HepG2 (cell line): ENCODE results near the gene DHX36. TPM values are rescaled to one million over a fixed set of nuclear protein-coding genes. Genes with fewer than 3 reads are reported as not detected.
A peak's percentile ranks its signal among the peaks of the same experiment; 100 is the strongest.

Experiments used
- EEA1 ChIP-seq: sonication (generic); formaldehyde crosslinking; IDR thresholded peaks from 2 replicates; pipeline ENCODE4 v1.5.1; 2020; ENCODE audit warnings: mild to moderate bottlenecking, missing genetic modification reagents, borderline replicate concordance
- EP300 ChIP-seq, 3 experiments: sonication (generic) in 1 of 3; formaldehyde crosslinking in 1 of 3; IDR thresholded peaks; 2 replicates each; pipeline versions ENCODE4 v1.5.1 to v1.6.1; 2011 to 2020; ENCODE audit warnings: low read depth in 2 of 3, low read length in 2 of 3, borderline replicate concordance in 1 of 3, improper control_type of control experiment in 1 of 3, mild to moderate bottlenecking in 1 of 3, missing genetic modification reagents in 1 of 3, moderate library complexity in 1 of 3
- HCFC1 ChIP-seq: fragments of 150-350 bp; IDR thresholded peaks from 2 replicates; pipeline ENCODE4 v1.6.1; 2014; ENCODE audit warnings: low read depth, low read length
- HOXA7 ChIP-seq: sonication (generic); formaldehyde crosslinking; IDR thresholded peaks from 2 replicates; pipeline ENCODE4 v1.8.1; 2022; ENCODE audit warnings: mild to moderate bottlenecking, missing genetic modification reagents, moderate library complexity
- JUND ChIP-seq: sonication (generic); formaldehyde crosslinking; IDR thresholded peaks from 2 replicates; pipeline ENCODE4 v1.8.0; 2022; ENCODE audit warnings: mild to moderate bottlenecking, missing genetic modification reagents
- KAT8 ChIP-seq: IDR thresholded peaks from 2 replicates; pipeline ENCODE4 v1.6.1; 2016; ENCODE audit warnings: missing genetic modification reagents, missing compliant biosample characterization
- NAIF1 ChIP-seq: sonication (generic); formaldehyde crosslinking; IDR thresholded peaks from 2 replicates; pipeline ENCODE4 v1.5.0; 2020; ENCODE audit warnings: mild to moderate bottlenecking, missing genetic modification reagents, borderline replicate concordance
- NFATC3 ChIP-seq: sonication (generic); formaldehyde crosslinking; IDR thresholded peaks from 2 replicates; pipeline ENCODE4 v1.5.1; 2020; ENCODE audit warnings: mild to moderate bottlenecking, missing genetic modification reagents
- SALL1 ChIP-seq: sonication (generic); formaldehyde crosslinking; IDR thresholded peaks from 2 replicates; pipeline ENCODE4 v1.8.0; 2022; ENCODE audit warnings: mild to moderate bottlenecking, missing genetic modification reagents
- SIX4 ChIP-seq: sonication (generic); formaldehyde crosslinking; IDR thresholded peaks from 2 replicates; pipeline ENCODE4 v1.4.0; 2020; ENCODE audit warnings: missing genetic modification reagents
- SOX13 ChIP-seq, 3 experiments: fragments of 450-650 bp in 1 of 3; sonication (generic) in 1 of 3; formaldehyde crosslinking in 1 of 3; IDR thresholded peaks in 2 of 3; conservative IDR thresholded peaks in 1 of 3; 2 replicates each; pipeline versions ENCODE4 v1.5.0 to v1.6.1; 2016 to 2020; ENCODE audit warnings: antibody characterized with exemption in 1 of 3, mild to moderate bottlenecking in 1 of 3, missing compliant biosample characterization in 1 of 3, missing genetic modification reagents in 1 of 3, moderate library complexity in 1 of 3
- SP4 ChIP-seq: sonication (generic); formaldehyde crosslinking; IDR thresholded peaks from 2 replicates; pipeline ENCODE4 v1.8.1; 2023; ENCODE audit warnings: mild to moderate bottlenecking, missing genetic modification reagents
- SRY ChIP-seq: sonication (generic); formaldehyde crosslinking; IDR thresholded peaks from 2 replicates; pipeline ENCODE4 v1.8.0; 2022; ENCODE audit warnings: mild to moderate bottlenecking, missing genetic modification reagents
- THYN1 ChIP-seq: sonication (generic); formaldehyde crosslinking; IDR thresholded peaks from 2 replicates; pipeline ENCODE4 v1.8.1; 2023; ENCODE audit warnings: low read depth, mild to moderate bottlenecking, moderate library complexity, missing genetic modification reagents, borderline replicate concordance
- TP53 ChIP-seq: sonication (generic); formaldehyde crosslinking; conservative IDR thresholded peaks from 2 replicates; pipeline ENCODE4 v1.4.0; 2020; ENCODE audit warnings: missing genetic modification reagents
- USF2 ChIP-seq, 2 experiments: sonication (generic) in 1 of 2; formaldehyde crosslinking in 1 of 2; IDR thresholded peaks; 2 replicates each; pipeline versions ENCODE4 v1.5.1 to v1.6.1; 2011 to 2020; ENCODE audit warnings: borderline replicate concordance in 1 of 2, low read depth in 1 of 2, low read length in 1 of 2, mild to moderate bottlenecking in 1 of 2, missing genetic modification reagents in 1 of 2, moderate library complexity in 1 of 2
- ZBTB3 ChIP-seq: sonication (generic); formaldehyde crosslinking; IDR thresholded peaks from 2 replicates; pipeline ENCODE4 v1.4.0; 2020; ENCODE audit warnings: low read depth, mild to moderate bottlenecking, moderate library complexity, missing genetic modification reagents, borderline replicate concordance
- ZFY ChIP-seq: sonication (generic); formaldehyde crosslinking; IDR thresholded peaks from 2 replicates; pipeline ENCODE4 v1.4.0; 2020; ENCODE audit warnings: missing genetic modification reagents
- ZKSCAN5 ChIP-seq: sonication (generic); formaldehyde crosslinking; IDR thresholded peaks from 2 replicates; pipeline ENCODE4 v1.5.1; 2020; ENCODE audit warnings: mild to moderate bottlenecking, missing genetic modification reagents
- ZNF274 ChIP-seq: sonication (generic); formaldehyde crosslinking; IDR thresholded peaks from 2 replicates; pipeline ENCODE4 v1.5.1; 2020; ENCODE audit warnings: mild to moderate bottlenecking, missing genetic modification reagents
- ZNF484 ChIP-seq: sonication (generic); formaldehyde crosslinking; IDR thresholded peaks from 2 replicates; pipeline ENCODE4 v1.5.1; 2020; ENCODE audit warnings: mild to moderate bottlenecking, low read depth, missing genetic modification reagents, borderline replicate concordance
- ZNF83 ChIP-seq: sonication (generic); formaldehyde crosslinking; IDR thresholded peaks from 2 replicates; pipeline ENCODE4 v1.4.0; 2020; ENCODE audit warnings: missing genetic modification reagents, mild to moderate bottlenecking, borderline replicate concordance
- ZNF879 ChIP-seq: sonication (generic); formaldehyde crosslinking; IDR thresholded peaks from 2 replicates; pipeline ENCODE4 v1.8.1; 2023; ENCODE audit warnings: missing genetic modification reagents
- ZSCAN30 ChIP-seq: sonication (generic); formaldehyde crosslinking; IDR thresholded peaks from 2 replicates; pipeline ENCODE4 v1.5.0; 2020; ENCODE audit warnings: mild to moderate bottlenecking, missing genetic modification reagents
- polyA plus RNA-seq, 8 experiments: library from polyadenylated mRNA; depleted of rRNA in 3 of 8; stranded (reverse) in 7 of 8; unstranded in 1 of 8; fragments of >200 nt; fragmentation: Illumina TruSeq in 4 of 8; extraction: Trizol in 4 of 8; gene quantifications; 2 replicates each; pipeline versions ENCODE4 v1.2.1 to v1.2.3, GENCODE V29; 2011 to 2016; ENCODE audit warnings: low read depth in 4 of 8, missing spikeins in 1 of 8, mixed read lengths in 1 of 8; ENCODE audit not compliant: insufficient read depth in 1 of 8
- total RNA-seq, 5 experiments: library from RNA; depleted of rRNA; stranded (reverse); fragments of >200 nt; fragmentation: Illumina TruSeq; extraction: Trizol; gene quantifications; 2 replicates each; pipeline ENCODE4 v1.2.3, GENCODE V29; 2016; ENCODE audit warnings: low read depth in 1 of 5
- TF ChIP-seq, protein P1 (sequence below): sonication (generic); formaldehyde crosslinking; IDR thresholded peaks from 2 replicates; pipeline ENCODE4 v1.4.0; 2020; ENCODE audit warnings: missing genetic modification reagents, mild to moderate bottlenecking, borderline replicate concordance

DHX36 gene
- total and polyA plus RNA-seq, 2 of the 13 experiments (the other 11 are each of a cell fraction or from before 2014, with no cell fraction given), result 30.3 to 44.2 TPM

DNA sequence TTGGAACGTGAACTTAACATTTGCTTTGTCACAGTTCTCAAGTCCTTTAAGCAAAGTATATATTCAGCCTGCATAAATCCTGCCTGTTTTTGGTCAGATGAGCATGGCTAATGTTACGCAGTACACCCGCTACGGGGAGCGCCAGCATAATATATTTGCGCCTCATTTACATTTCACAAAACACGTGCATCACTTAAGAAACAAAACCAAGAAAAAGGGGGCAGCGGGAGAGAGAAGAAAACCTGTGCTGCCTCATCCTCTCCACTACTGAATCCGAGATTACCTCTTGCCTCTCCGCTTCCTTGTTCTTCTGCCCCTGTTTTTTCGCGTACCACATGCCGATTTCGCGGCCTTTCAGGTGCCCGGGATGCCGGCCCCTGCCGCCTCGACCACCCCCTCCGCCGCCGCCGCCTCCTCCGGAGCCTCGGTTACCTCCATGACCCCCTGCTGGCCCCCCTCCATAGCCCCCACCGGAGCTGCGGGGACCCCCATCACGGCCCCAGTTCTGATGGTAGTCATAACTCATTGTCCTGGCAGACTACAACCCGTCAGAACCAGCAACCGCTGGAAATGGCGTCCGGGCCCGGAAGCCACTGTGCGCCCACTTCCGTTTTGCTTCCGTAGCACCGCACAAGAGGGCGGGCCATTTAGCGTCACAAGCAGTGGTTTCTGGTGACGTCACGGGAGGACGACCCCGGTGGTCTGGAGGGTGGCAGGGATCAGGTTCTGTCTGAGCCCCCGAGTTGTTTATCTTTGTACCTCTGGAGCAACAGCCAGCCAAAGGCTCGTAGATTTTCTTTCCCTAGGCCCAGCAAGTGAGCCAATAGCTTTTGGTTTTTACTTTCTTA, at the start of gene DHX36 (continued):
- TF ChIP-seq KAT8 (CRISPR knock-in tag) (peak; percentile 94), ZKSCAN5 (no peak), SP4 (CRISPR knock-in tag) (peak; percentile 69), SRY (CRISPR knock-in tag) (no peak), THYN1 (CRISPR knock-in tag) (no peak), USF2 (IDR thresholded peaks at IDR 0.05; ENCODE audit: low read depth, low read length) (no peak), USF2 (CRISPR knock-in tag; IDR thresholded peaks at IDR 0.05; ENCODE audit: borderline replicate concordance) (no peak), SOX13 (IDR thresholded peaks at IDR 0.05) (no peak), SOX13 (CRISPR knock-in tag; conservative IDR thresholded peaks at IDR 0.05 in 1 of 2, IDR thresholded peaks at IDR 0.05 in 1 of 2) (peak in 1 of 2 experiments; percentile 38; a peak in 1 of 4 replicates), TP53 (CRISPR knock-in tag) (no peak), ZBTB3 (CRISPR knock-in tag) (no peak), NFATC3 (CRISPR knock-in tag) (no peak), SALL1 (CRISPR knock-in tag) (peak; percentile 88), EEA1 (CRISPR knock-in tag) (peak; percentile 33; the same call in 1 of the 2 replicates), ZNF83 (CRISPR knock-in tag) (no peak), ZNF879 (CRISPR knock-in tag) (no peak), ZNF274 (CRISPR knock-in tag) (0 out of 2 replicates have a peak, but pooled peaks have one; percentile 49), NAIF1 (CRISPR knock-in tag) (peak; percentile 81), ZFY (CRISPR knock-in tag) (peak; percentile 82), HCFC1 (no peak), HOXA7 (CRISPR knock-in tag) (no peak), JUND (CRISPR knock-in tag) (no peak), EP300 (IDR thresholded peaks at IDR 0.05; ENCODE audit: low read depth in 2 of 2, low read length in 2 of 2) (no peak), EP300 (CRISPR knock-in tag; IDR thresholded peaks at IDR 0.05; ENCODE audit: borderline replicate concordance) (0 out of 2 replicates have a peak, but pooled peaks have one; percentile 14), SIX4 (CRISPR knock-in tag) (peak; percentile 72; the same call in 1 of the 2 replicates), ZNF484 (CRISPR knock-in tag) (no peak), ZSCAN30 (CRISPR knock-in tag) (no peak)
- TF ChIP-seq, protein P1, sequence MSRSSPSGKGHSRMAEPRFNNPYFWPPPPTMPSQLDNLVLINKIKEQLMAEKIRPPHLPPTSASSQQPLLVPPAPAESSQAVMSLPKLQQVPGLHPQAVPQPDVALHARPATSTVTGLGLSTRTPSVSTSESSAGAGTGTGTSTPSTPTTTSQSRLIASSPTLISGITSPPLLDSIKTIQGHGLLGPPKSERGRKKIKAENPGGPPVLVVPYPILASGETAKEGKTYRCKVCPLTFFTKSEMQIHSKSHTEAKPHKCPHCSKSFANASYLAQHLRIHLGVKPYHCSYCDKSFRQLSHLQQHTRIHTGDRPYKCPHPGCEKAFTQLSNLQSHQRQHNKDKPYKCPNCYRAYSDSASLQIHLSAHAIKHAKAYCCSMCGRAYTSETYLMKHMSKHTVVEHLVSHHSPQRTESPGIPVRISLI (CRISPR knock-in tag), result 0 out of 2 replicates have a peak, but pooled peaks have one; percentile 23
